Body of pancreas (tissue), 4 donors: ENCODE data around the gene TAS2R46. TPM values are rescaled to one million over a fixed set of nuclear protein-coding genes. Genes with fewer than 3 reads are reported as not detected.
"Not testable (repeated sequence)": the region's sequence is repeated elsewhere in the genome, so short reads cannot be mapped to it uniquely, and the experiment has no call there.

Experiments
- ATAC-seq: fragments of 150-250 bp; one replicate; pipeline ENCODE4 v1.9.1; 2016
- DNase-seq, 4 donors: peaks; one replicate each; pipeline ENCODE4 v3.0.0-alpha.2; 2019
- H3K27ac ChIP-seq, 4 donors: fragments of 200-600 bp; sonication (generic); 1 replicate in 3 of 4; 2 replicates in 1 of 4; pipeline versions ENCODE4 v1.5.1 to v1.6.1; 2016 to 2019; ENCODE audit warnings: mild to moderate bottlenecking in 1 of 4, mixed read lengths in 1 of 4, moderate library complexity in 1 of 4
- H3K27me3 ChIP-seq, 2 donors: fragments of 200-600 bp; sonication (generic); one replicate each; pipeline ENCODE4 v1.6.0; 2016; ENCODE audit warnings: mild to moderate bottlenecking in 1 of 2
- H3K36me3 ChIP-seq, 2 donors: fragments of 200-600 bp; sonication (generic); replicated peaks in 1 of 2; 2 replicates each; pipeline ENCODE4 v1.5.1; 2016; ENCODE audit warnings: low read depth in 2 of 2; ENCODE audit not compliant: insufficient read depth in 1 of 2
- H3K4me1 ChIP-seq: fragments of 200-600 bp; sonication (generic); one replicate; pipeline ENCODE4 v1.6.0; 2016
- H3K4me3 ChIP-seq, 2 donors: fragments of 200-600 bp; sonication (generic); 1 replicate in 1 of 2; 2 replicates in 1 of 2; pipeline ENCODE4 v1.5.1; 2016 to 2019
- H3K9me3 ChIP-seq, 3 donors: fragments of 200-600 bp; sonication (generic); 1 replicate in 2 of 3; 2 replicates in 1 of 3; pipeline ENCODE4 v1.5.1; 2016
- POLR2A ChIP-seq, 3 donors: fragments of 450-650 bp; IDR thresholded peaks; one replicate each; pipeline ENCODE4 v1.6.1; 2016; ENCODE audit warnings: antibody characterized with exemption in 3 of 3, mild to moderate bottlenecking in 2 of 3
- WGBS, 2 donors: methylation state at CpG; one replicate each; pipeline ENCODE4 v1.1.5; 2017; 5-methylcytosine and 5-hydroxymethylcytosine counted together
- intact Hi-C: fragments of 100-400 bp; cut with DNase I; formaldehyde crosslinking; loops from one replicate; pipeline ENCODE4 v1.15.1; 2023
- total RNA-seq, 2 donors: library from RNA; depleted of rRNA; stranded (reverse); fragments of >200 nt; gene quantifications; one replicate each; pipeline ENCODE4 v1.1.0, GENCODE V29; 2016
- TF ChIP-seq, protein P1 (sequence below), 7 experiments: fragments of 450-650 bp in 4 of 7; fragments of 200-600 bp in 3 of 7; sonication (generic) in 3 of 7; IDR thresholded peaks; one replicate each; pipeline ENCODE4 v1.5.1; 2016 to 2019; ENCODE audit warnings: antibody characterized with exemption in 7 of 7

TAS2R46 gene, protein sequence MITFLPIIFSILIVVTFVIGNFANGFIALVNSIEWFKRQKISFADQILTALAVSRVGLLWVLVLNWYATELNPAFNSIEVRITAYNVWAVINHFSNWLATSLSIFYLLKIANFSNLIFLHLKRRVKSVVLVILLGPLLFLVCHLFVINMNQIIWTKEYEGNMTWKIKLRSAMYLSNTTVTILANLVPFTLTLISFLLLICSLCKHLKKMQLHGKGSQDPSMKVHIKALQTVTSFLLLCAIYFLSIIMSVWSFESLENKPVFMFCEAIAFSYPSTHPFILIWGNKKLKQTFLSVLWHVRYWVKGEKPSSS
- total RNA-seq = 1 to 10 TPM in 1 of 2 donors, not detected in 1; 3.9 TPM

DNA sequence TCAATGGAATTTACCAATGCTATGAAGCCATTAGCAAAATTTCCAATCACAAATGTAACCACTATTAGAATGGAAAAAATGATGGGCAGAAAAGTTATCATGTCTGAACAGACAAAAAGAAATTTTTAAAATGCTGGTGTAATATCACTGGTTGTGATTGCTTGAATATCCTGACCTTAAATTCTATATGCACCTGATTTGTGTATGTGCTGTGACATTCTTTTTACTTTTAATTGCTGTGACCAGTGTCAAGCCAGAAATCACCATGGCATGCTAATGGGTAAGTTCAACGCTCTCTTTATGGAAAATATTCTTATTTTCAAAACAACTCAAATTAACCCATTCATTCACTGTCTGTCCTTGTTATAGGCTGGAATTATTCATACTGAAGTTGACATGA, at the start of gene TAS2R46:
Gene TAS2R46 (minus strand): TSS at position 101 of the 400 bp plus-strand sequence. CDS start 0 bp downstream, at position 101.
- DNase-seq, H3K4me3 ChIP-seq, H3K36me3 ChIP-seq, H3K27me3 ChIP-seq, intact Hi-C loops, H3K27ac ChIP-seq, H3K4me1 ChIP-seq, ATAC-seq, H3K9me3 ChIP-seq: not testable (repeated sequence)
- WGBS, 2 donors = 80 to 84% methylated on average over 1 of the region's 1 CpG

- intact Hi-C loops, H3K27me3 ChIP-seq, DNase-seq, H3K36me3 ChIP-seq, ATAC-seq, H3K9me3 ChIP-seq, H3K4me3 ChIP-seq, H3K4me1 ChIP-seq, H3K27ac ChIP-seq: not testable (repeated sequence)
- 93 to 96% methylated on average over 1 of the region's 1 CpG for WGBS, 2 donors
Measured at GRCh38 chr12:11111213-11111612, 49.1 kb upstream of the TAS2R46 start.

DNA sequence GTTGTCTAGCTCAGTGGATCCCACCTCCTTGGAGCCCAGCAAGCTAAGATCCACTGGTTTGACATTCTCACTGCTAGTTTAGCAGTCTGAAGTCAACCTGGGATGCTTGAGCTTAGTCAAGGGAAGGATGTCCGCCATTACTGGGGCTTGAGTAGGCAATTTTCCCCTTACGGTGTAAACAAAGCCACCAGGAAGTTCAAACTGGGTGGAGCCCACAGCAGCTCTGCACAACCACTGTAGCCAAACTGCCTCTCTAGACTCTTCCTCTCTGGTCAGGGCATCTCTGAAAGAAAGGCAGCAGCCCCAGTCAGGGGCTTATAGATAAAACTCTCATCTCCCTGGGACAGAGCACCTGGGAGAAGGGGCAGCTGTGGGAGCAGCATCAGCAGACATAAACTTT, 46.8 kb upstream of the TAS2R46 start:
- Histone ChIP-seq H3K4me1 (no peaks in the 10 kb centered on the region), H3K36me3 (peaks cover 0 to 2% of the 10 kb centered on the region in 2 donors), H3K9me3 (no peaks in the 10 kb centered on the region), H3K27ac (no peak overlapping the region), H3K27me3 (no peaks in the 10 kb centered on the region), H3K4me3 (no peak overlapping the region)
- ATAC-seq (no peak), DNase-seq (no peak)
- 97% methylated on average over 2 of the region's 2 CpGs; no CpG with 5 or more reads in 1 of the 2 donors for WGBS, 2 donors
- TF ChIP-seq, protein P1, sequence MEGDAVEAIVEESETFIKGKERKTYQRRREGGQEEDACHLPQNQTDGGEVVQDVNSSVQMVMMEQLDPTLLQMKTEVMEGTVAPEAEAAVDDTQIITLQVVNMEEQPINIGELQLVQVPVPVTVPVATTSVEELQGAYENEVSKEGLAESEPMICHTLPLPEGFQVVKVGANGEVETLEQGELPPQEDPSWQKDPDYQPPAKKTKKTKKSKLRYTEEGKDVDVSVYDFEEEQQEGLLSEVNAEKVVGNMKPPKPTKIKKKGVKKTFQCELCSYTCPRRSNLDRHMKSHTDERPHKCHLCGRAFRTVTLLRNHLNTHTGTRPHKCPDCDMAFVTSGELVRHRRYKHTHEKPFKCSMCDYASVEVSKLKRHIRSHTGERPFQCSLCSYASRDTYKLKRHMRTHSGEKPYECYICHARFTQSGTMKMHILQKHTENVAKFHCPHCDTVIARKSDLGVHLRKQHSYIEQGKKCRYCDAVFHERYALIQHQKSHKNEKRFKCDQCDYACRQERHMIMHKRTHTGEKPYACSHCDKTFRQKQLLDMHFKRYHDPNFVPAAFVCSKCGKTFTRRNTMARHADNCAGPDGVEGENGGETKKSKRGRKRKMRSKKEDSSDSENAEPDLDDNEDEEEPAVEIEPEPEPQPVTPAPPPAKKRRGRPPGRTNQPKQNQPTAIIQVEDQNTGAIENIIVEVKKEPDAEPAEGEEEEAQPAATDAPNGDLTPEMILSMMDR (IDR thresholded peaks at IDR 0.05) = no peak
- TF ChIP-seq POLR2A (IDR thresholded peaks at IDR 0.05) = no peak
- intact Hi-C loops = no loop called here

- H3K27ac ChIP-seq = no peak overlapping the region
- no peaks in the 10 kb centered on the region for H3K27me3 ChIP-seq
- 85 to 97% methylated on average over 1 of the region's 1 CpG for WGBS, 2 donors
- no peak for ATAC-seq
- intact Hi-C loops = no loop called here
- H3K4me3 ChIP-seq = no peak overlapping the region
- no peak for TF ChIP-seq POLR2A (IDR thresholded peaks at IDR 0.05)
- TF ChIP-seq, protein P1 (IDR thresholded peaks at IDR 0.05) = no peak
- DNase-seq = no peak
- peaks cover 0 to 2% of the 10 kb centered on the region in 2 donors for H3K36me3 ChIP-seq
- H3K9me3 ChIP-seq = no peaks in the 10 kb centered on the region
- no peaks in the 10 kb centered on the region for H3K4me1 ChIP-seq
Measured at GRCh38 chr12:11107719-11108118, 45.6 kb upstream of the TAS2R46 start.

DNA sequence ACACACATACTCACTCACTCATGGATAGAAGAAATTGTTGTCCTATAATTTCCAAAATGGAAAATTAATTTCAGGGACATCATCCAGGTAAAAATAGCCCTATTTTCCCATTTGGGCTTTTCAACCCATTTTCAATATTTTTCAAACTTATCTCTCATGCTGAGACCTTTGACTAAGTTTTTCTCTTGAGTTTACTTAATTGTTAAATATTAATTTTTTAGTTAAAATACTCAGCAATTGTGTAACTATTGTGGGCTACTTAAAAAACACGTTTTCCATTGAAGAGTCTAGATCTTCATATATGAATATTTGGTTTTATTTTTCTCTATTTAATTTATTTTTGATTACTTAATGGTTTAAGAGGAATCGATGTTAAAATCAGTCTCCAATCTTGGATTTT, 44.2 kb upstream of the TAS2R46 start:
- Histone ChIP-seq H3K36me3 (peaks cover 0 to 2% of the 10 kb centered on the region in 2 donors), H3K4me3 (no peak overlapping the region), H3K4me1 (no peaks in the 10 kb centered on the region), H3K27ac (no peak overlapping the region), H3K9me3 (no peaks in the 10 kb centered on the region), H3K27me3 (no peaks in the 10 kb centered on the region)
- TF ChIP-seq, protein P1 (IDR thresholded peaks at IDR 0.05) = no peak
- TF ChIP-seq POLR2A (IDR thresholded peaks at IDR 0.05) = no peak
- DNase-seq (no peak), ATAC-seq (no peak)
- 59 to 78% methylated on average over 2 of the region's 2 CpGs for WGBS, 2 donors
- intact Hi-C loops = no loop called here

DNA sequence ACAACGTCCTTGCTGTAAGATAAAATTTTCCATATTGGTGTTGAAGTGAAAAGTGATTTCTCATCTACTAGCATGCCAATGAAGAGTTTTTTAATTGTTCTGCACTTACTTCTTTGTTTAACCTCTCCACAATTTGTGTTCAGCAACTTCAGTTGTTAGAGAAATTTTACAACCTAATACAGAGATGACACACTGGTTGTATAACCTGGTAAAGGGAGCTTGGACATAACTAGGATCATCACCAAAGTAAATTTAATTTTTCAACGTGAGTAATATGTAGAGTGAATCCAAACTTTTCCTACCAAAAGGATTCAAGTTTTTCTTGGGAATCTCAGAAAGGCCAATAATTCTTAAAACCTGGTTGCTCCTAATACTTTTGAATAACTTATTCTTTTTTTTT, 43.5 kb upstream of the TAS2R46 start:
- TF ChIP-seq POLR2A (IDR thresholded peaks at IDR 0.05) = no peak
- TF ChIP-seq, protein P1 (IDR thresholded peaks at IDR 0.05) = no peak
- Histone ChIP-seq H3K27me3 (no peaks in the 10 kb centered on the region), H3K36me3 (peaks cover 0 to 2% of the 10 kb centered on the region in 2 donors), H3K4me3 (no peak overlapping the region), H3K4me1 (no peaks in the 10 kb centered on the region), H3K9me3 (no peaks in the 10 kb centered on the region), H3K27ac (no peak overlapping the region)
- ATAC-seq = no peak
- intact Hi-C loops = no loop called here
- 47 to 69% methylated on average over 2 of the region's 2 CpGs for WGBS, 2 donors
- DNase-seq = no peak

- WGBS, 2 donors = no CpG with 5 or more reads among the region's 2 CpGs
- H3K27me3 ChIP-seq, H3K4me3 ChIP-seq, H3K36me3 ChIP-seq, H3K9me3 ChIP-seq, ATAC-seq, H3K4me1 ChIP-seq, H3K27ac ChIP-seq, intact Hi-C loops, DNase-seq: not testable (repeated sequence)
Measured at GRCh38 chr12:11094910-11095309, 32.8 kb upstream of the TAS2R46 start.
